ENCODE results near the gene RAB38. TPM values are rescaled to one million over a fixed set of nuclear protein-coding genes. Genes with fewer than 3 reads are reported as not detected.
A peak's percentile ranks its signal among the peaks of the same experiment; 100 is the strongest.

Gene RAB38
- total RNA-seq, 4 donors from 2014 or later, result 1.3 to 56.8 (median 7.2) TPM; not detected in 1

DNA sequence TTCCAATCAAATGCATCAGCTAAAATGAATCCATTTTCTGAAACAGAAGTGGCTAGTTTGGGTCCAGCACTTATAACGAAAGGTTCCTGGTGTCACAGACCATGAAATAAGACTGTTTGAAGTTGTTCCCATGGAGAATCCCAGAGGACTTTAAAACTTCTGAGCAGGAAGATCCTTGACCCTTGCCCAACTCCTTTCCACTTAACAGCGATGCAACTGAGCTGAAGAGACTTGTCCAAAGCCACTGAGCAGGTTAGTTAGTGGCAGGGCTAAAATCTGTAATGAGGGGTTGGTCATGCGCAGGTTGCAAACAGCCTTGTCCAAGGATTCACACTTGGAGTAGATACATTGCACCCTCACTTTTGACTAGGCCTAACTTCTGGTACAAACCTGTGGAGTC, 1.3 kb downstream of the RAB38 start:
- no peaks in the 10 kb centered on the region for H3K4me1 ChIP-seq
- intact Hi-C loops (cut with DNase I; ENCODE audit: low total_unique reads), result no loop called here
- peak overlapping the region; percentile 59 to 72 for H3K27ac ChIP-seq
- H3K4me3 ChIP-seq, result no peak overlapping the region
- H3K9me3 ChIP-seq, result no peaks in the 10 kb centered on the region
- TF ChIP-seq, protein P1, sequence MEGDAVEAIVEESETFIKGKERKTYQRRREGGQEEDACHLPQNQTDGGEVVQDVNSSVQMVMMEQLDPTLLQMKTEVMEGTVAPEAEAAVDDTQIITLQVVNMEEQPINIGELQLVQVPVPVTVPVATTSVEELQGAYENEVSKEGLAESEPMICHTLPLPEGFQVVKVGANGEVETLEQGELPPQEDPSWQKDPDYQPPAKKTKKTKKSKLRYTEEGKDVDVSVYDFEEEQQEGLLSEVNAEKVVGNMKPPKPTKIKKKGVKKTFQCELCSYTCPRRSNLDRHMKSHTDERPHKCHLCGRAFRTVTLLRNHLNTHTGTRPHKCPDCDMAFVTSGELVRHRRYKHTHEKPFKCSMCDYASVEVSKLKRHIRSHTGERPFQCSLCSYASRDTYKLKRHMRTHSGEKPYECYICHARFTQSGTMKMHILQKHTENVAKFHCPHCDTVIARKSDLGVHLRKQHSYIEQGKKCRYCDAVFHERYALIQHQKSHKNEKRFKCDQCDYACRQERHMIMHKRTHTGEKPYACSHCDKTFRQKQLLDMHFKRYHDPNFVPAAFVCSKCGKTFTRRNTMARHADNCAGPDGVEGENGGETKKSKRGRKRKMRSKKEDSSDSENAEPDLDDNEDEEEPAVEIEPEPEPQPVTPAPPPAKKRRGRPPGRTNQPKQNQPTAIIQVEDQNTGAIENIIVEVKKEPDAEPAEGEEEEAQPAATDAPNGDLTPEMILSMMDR (IDR thresholded peaks at IDR 0.05), result no peak
- DNase-seq, result no peak
- H3K27me3 ChIP-seq, result no peaks in the 10 kb centered on the region
- no peaks in the 10 kb centered on the region for H3K36me3 ChIP-seq

DNA sequence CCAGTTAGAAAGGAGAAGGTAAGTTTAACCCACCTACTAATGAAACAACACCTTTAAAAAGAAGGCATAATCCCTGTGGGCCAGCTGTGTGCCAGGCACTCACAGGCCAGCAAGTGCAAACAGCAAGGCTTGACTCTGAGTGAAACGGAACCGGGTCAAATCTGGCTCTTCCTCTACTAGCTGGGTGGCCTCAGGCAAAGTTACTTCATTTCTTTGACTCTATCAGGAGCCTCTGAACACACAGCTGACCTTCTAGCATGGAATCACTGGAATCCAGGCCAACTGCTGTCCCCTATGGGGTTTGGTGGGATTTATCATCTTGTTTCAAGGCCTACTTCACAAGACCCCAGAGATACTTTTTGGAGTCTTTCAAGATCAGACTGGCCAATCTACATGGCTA, 3.3 kb downstream of the RAB38 start:
- H3K4me3 ChIP-seq, result no peak overlapping the region
- TF ChIP-seq, protein P1 (IDR thresholded peaks at IDR 0.05), result no peak
- TF ChIP-seq POLR2A (IDR thresholded peaks at IDR 0.05), result no peak
- no peaks in the 10 kb centered on the region for H3K4me1 ChIP-seq
- intact Hi-C loops (cut with DNase I; ENCODE audit: low total_unique reads), result no loop called here
- no peaks in the 10 kb centered on the region for H3K9me3 ChIP-seq
- no peaks in the 10 kb centered on the region for H3K36me3 ChIP-seq
- no peak for DNase-seq
- peak overlapping the region in 1 of 2 donors; percentile 14 for H3K27ac ChIP-seq
- H3K27me3 ChIP-seq, result no peaks in the 10 kb centered on the region

DNA sequence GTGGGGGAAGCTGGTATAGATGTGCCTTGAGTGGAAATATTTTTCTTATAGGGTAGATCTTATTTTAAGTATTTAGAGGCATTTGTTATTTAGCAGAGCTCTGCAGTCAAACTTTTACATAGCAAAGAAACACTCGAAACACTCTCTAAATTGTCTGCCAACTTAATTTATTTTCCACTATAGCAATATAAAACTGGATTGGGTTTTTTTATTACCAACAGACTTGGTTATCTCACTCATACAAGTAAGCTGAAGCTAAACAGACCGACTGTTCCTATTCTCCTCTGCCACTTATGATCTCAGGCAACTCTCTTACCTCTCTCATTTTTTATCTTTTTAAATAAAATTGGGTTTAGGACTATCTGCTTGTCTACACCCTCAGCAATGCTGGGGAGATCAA, 4.6 kb downstream of the RAB38 start:
- intact Hi-C loops (cut with DNase I; ENCODE audit: low total_unique reads), result no loop called here
- no peaks in the 10 kb centered on the region for H3K36me3 ChIP-seq
- H3K4me3 ChIP-seq, result no peak overlapping the region
- no peaks in the 10 kb centered on the region for H3K4me1 ChIP-seq
- H3K9me3 ChIP-seq, result no peaks in the 10 kb centered on the region
- H3K27me3 ChIP-seq, result no peaks in the 10 kb centered on the region
- TF ChIP-seq, protein P1 (IDR thresholded peaks at IDR 0.05), result no peak
- TF ChIP-seq POLR2A (IDR thresholded peaks at IDR 0.05), result no peak
- peak overlapping the region in 1 of 2 donors; percentile 49 for H3K27ac ChIP-seq
- DNase-seq, result no peak

DNA sequence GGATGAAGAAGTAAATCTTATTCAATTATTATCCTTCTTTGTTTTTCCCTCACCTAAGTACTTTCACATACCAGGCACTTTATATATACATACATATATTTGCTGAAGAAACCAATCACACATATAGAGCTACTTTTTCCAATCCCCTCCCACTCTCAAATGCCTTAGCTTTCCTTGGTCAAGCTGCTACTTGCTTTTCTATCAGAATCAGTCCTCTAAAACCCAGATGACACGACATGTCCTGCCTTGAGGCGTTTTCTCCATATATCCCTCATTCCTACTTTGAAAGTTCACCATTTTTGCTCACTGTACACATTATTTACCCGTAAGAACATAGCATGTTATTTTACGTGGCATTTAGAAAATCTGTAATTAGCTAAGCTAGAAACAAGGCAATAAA, 5.4 kb downstream of the RAB38 start:
- Histone ChIP-seq H3K9me3 (no peaks in the 10 kb centered on the region), H3K36me3 (no peaks in the 10 kb centered on the region), H3K27ac (peak overlapping the region in 1 of 2 donors; percentile 49), H3K27me3 (no peaks in the 10 kb centered on the region), H3K4me1 (no peaks in the 10 kb centered on the region), H3K4me3 (no peak overlapping the region)
- no peak for TF ChIP-seq POLR2A (IDR thresholded peaks at IDR 0.05)
- TF ChIP-seq, protein P1 (IDR thresholded peaks at IDR 0.05), result no peak
- intact Hi-C loops (cut with DNase I; ENCODE audit: low total_unique reads), result no loop called here
- no peak for DNase-seq

DNA sequence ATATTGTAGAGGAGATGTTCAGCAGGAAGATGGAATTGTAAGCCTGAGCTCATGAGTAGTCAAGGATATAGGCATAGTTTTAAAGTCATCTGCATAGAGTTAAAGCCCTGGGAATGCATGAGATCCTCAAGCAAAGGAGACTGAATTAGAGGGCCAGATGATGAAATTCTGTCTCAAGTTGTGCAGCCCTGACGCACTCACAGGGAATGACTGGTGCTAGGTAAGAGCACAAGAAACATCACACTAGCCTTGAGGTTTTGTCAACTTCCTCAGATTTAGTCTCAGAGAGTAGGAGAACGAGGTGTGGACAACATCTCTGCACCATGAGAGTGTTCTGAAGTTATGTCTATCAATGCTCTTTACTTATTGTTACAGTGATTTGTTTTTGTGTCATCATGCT, 5.8 kb downstream of the RAB38 start:
- intact Hi-C loops (cut with DNase I; ENCODE audit: low total_unique reads), result no loop called here
- H3K4me3 ChIP-seq, result no peak overlapping the region
- H3K4me1 ChIP-seq, result no peaks in the 10 kb centered on the region
- no peaks in the 10 kb centered on the region for H3K36me3 ChIP-seq
- no peaks in the 10 kb centered on the region for H3K9me3 ChIP-seq
- H3K27me3 ChIP-seq, result no peaks in the 10 kb centered on the region
- no peak overlapping the region for H3K27ac ChIP-seq
- no peak for DNase-seq
- no peak for TF ChIP-seq POLR2A (IDR thresholded peaks at IDR 0.05)
- TF ChIP-seq, protein P1 (IDR thresholded peaks at IDR 0.05), result no peak

Data from uterus (tissue), 4 donors.